IPS DF 6.9 (cell line): ENCODE measurements around the gene SCP2.

ENCODE experiments used
- DNase-seq: peaks from one replicate; pipeline ENCODE4 v3.0.0-alpha.2; 2013; ENCODE audit warnings: low read depth, low spot score
- H3K27ac ChIP-seq: one replicate; pipeline ENCODE4 v1.5.1; 2013; ENCODE audit warnings: low read length, control low read depth
- H3K27me3 ChIP-seq: 2 replicates; pipeline ENCODE4 v1.6.1; 2013; ENCODE audit warnings: mild to moderate bottlenecking, low read length; ENCODE audit not compliant: control insufficient read depth, insufficient read depth
- H3K36me3 ChIP-seq: 2 replicates; pipeline ENCODE4 v1.6.1; 2013; ENCODE audit warnings: low read length; ENCODE audit not compliant: control insufficient read depth, insufficient read depth
- H3K4me1 ChIP-seq: 2 replicates; pipeline ENCODE4 v1.6.1; 2013; ENCODE audit warnings: low read length; ENCODE audit not compliant: control insufficient read depth, insufficient read depth
- H3K4me3 ChIP-seq: 2 replicates; pipeline ENCODE4 v1.5.1; 2013; ENCODE audit warnings: mild to moderate bottlenecking, low read length
- H3K9me3 ChIP-seq: 2 replicates; pipeline ENCODE4 v1.6.1; 2013; ENCODE audit warnings: low read length, inconsistent platforms; ENCODE audit not compliant: control insufficient read depth, insufficient read depth
- WGBS: extraction: QIAGEN DNeasy Blood & Tissue Kit; methylation state at CpG from one replicate; pipeline ENCODE4 v1.1.7; 2013; ENCODE audit warnings: mixed read lengths, missing lambda C conversion rate; ENCODE audit not compliant: insufficient read length, insufficient coverage; 5-methylcytosine and 5-hydroxymethylcytosine counted together

Gene SCP2

DNA sequence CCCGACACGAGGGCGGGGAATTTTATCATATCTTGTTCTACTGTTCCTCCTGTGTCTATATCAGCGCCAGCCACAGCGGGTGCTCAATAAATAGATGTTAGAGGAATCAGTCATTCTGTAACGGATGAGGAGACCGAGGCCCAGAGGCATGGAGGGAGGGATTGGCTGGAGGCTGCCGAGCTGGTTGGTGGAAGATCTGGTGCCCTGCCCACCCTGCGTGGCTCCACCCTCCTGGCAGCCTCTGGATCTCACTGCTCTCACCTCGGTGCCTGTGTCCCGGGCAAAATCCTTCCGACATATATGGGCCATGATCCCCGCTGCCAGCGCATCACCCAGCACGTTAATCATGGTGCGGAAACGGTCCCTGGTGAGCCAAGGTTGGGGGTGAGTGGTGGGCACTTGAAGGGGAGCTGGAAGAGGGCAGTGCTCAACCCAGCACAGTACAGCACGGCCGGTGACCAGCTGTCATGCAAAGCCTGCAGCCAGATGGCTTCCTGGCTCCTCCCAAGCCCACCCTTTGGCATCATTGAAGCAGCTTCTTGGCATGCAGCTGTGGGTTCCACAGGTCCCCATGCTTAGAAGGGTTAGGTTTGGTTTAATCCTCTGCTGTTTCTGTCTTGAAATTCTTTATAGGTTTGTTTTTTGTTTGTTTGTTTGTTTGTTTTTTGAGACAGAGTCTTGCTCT, 161.7 kb downstream of the SCP2 start:
- H3K4me1 ChIP-seq: no peaks in the 10 kb centered on the region; the same call in 1 of the 2 replicates
- no peaks in the 10 kb centered on the region for H3K27me3 ChIP-seq
- H3K36me3 ChIP-seq: no peaks in the 10 kb centered on the region
- no CpG with 5 or more reads among the region's 19 CpGs for WGBS
- H3K4me3 ChIP-seq: no peak overlapping the region
- DNase-seq: no peak
- no peaks in the 10 kb centered on the region for H3K9me3 ChIP-seq
- no peak overlapping the region for H3K27ac ChIP-seq

GRCh38 chr1:53089478-53090226, 162.6 kb downstream of the SCP2 start:
- Histone ChIP-seq H3K36me3 (no peaks in the 10 kb centered on the region), H3K4me1 (no peaks in the 10 kb centered on the region; the same call in 1 of the 2 replicates), H3K9me3 (no peaks in the 10 kb centered on the region), H3K4me3 (no peak overlapping the region), H3K27me3 (no peaks in the 10 kb centered on the region), H3K27ac (no peak overlapping the region)
- WGBS: no CpG with 5 or more reads among the region's 11 CpGs
- DNase-seq: no peak

DNA sequence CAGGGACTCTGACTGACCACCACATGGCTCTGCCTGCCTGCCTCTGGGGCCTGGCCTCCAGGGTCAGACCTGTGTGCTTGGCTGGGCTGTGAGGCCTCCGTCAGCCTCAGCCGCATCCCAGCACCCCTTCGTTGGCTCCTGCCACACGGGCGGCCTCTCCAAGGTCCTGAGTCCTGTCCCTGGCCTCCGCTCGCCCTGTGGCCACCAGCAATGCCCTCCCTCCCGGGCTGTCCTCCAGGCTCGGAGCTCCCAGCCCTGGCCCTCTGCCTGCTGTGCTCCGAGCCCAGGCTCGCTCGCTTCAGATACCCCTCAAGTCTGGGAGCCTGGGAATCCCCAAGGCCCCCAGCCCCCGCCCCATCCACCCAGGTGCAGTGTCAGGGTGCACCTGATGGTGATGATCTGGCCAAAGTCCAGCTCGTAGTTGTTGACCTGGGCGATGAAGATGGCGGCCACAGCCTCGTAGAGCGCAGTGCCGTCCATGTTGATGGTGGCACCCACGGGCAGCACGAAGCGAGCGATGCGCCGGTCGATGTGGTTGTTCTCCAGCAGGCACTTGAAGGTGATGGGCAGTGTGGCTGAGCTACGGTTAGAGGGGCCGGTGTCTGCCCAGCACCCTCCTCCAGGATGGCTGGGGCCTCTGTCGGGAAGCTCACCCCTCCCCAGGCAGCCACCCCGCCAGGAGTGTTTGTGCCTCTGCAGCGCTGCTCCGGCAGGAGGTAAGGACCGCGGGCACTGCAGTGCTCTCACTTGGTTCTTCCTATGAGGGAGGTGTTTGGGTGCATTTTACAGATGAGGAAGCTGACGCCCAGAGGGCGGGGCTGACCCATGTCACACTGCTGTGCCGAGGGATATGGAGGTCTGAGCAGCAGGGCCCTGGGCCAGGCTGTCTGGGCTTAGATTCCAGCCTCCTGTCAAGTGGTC, 163.4 kb downstream of the SCP2 start:
- H3K9me3 ChIP-seq: no peaks in the 10 kb centered on the region
- no peak overlapping the region for H3K27ac ChIP-seq
- no peak for DNase-seq
- H3K36me3 ChIP-seq: no peaks in the 10 kb centered on the region
- H3K4me3 ChIP-seq: no peak overlapping the region
- no peaks in the 10 kb centered on the region for H3K27me3 ChIP-seq
- no peaks in the 10 kb centered on the region for H3K4me1 ChIP-seq
- WGBS: no CpG with 5 or more reads among the region's 37 CpGs

- no peak for DNase-seq
- no peak overlapping the region for H3K27ac ChIP-seq
- no CpG with 5 or more reads among the region's 26 CpGs for WGBS
- H3K36me3 ChIP-seq: no peaks in the 10 kb centered on the region
- no peaks in the 10 kb centered on the region for H3K4me1 ChIP-seq
- no peaks in the 10 kb centered on the region for H3K27me3 ChIP-seq
- H3K9me3 ChIP-seq: no peaks in the 10 kb centered on the region
- H3K4me3 ChIP-seq: no peak overlapping the region
Observed at GRCh38 chr1:53091841-53092645, 165.0 kb downstream of the SCP2 start.

GRCh38 chr1:53092659-53093450, 165.8 kb downstream of the SCP2 start:
- H3K9me3 ChIP-seq: no peaks in the 10 kb centered on the region
- no peak overlapping the region for H3K4me3 ChIP-seq
- no CpG with 5 or more reads among the region's 33 CpGs for WGBS
- no peak overlapping the region for H3K27ac ChIP-seq
- no peak for DNase-seq
- H3K36me3 ChIP-seq: no peaks in the 10 kb centered on the region
- H3K27me3 ChIP-seq: no peaks in the 10 kb centered on the region
- H3K4me1 ChIP-seq: no peaks in the 10 kb centered on the region

GRCh38 chr1:53093451-53093754, 166.3 kb downstream of the SCP2 start:
- H3K36me3 ChIP-seq: no peaks in the 10 kb centered on the region
- no peak overlapping the region for H3K27ac ChIP-seq
- H3K9me3 ChIP-seq: no peaks in the 10 kb centered on the region
- no peak for DNase-seq
- H3K4me3 ChIP-seq: no peak overlapping the region
- no peaks in the 10 kb centered on the region for H3K4me1 ChIP-seq
- WGBS: no CpG with 5 or more reads among the region's 8 CpGs
- H3K27me3 ChIP-seq: no peaks in the 10 kb centered on the region

- no peaks in the 10 kb centered on the region for H3K4me1 ChIP-seq
- no peaks in the 10 kb centered on the region for H3K27me3 ChIP-seq
- H3K4me3 ChIP-seq: no peak overlapping the region
- WGBS: no CpG with 5 or more reads among the region's 20 CpGs
- H3K9me3 ChIP-seq: no peaks in the 10 kb centered on the region
- H3K27ac ChIP-seq: no peak overlapping the region
- DNase-seq: no peak
- no peaks in the 10 kb centered on the region for H3K36me3 ChIP-seq
Observed at GRCh38 chr1:53093778-53094532, 166.9 kb downstream of the SCP2 start.

GRCh38 chr1:53094533-53094919, 167.4 kb downstream of the SCP2 start:
- no peaks in the 10 kb centered on the region for H3K4me1 ChIP-seq
- H3K27me3 ChIP-seq: no peaks in the 10 kb centered on the region
- no peak for DNase-seq
- WGBS: no CpG with 5 or more reads among the region's 13 CpGs
- no peak overlapping the region for H3K4me3 ChIP-seq
- H3K27ac ChIP-seq: no peak overlapping the region
- H3K36me3 ChIP-seq: no peaks in the 10 kb centered on the region
- H3K9me3 ChIP-seq: no peaks in the 10 kb centered on the region
